Loucy (cell line): ENCODE data around the gene MYOZ2.

Source experiments
- H2AFZ ChIP-seq: fragments of 200-600 bp; sonication (generic); 2 replicates; pipeline ENCODE4 v1.6.0; 2016; ENCODE audit warnings: antibody characterized with exemption, mild to moderate bottlenecking, low read length, moderate library complexity
- H3F3A ChIP-seq: fragments of 200-600 bp; 2 replicates; pipeline ENCODE4 v1.6.0; 2016; ENCODE audit warnings: antibody characterized with exemption, low read depth, mild to moderate bottlenecking
- H3K27me3 ChIP-seq: fragments of 200-600 bp; sonication (generic); 2 replicates; pipeline ENCODE4 v1.6.1; 2014; ENCODE audit warnings: low read length, mild to moderate bottlenecking; ENCODE audit not compliant: insufficient read depth, poor library complexity, severe bottlenecking
- H3K36me3 ChIP-seq: fragments of 200-600 bp; sonication (generic); 2 replicates; pipeline ENCODE4 v1.6.1; 2016; ENCODE audit warnings: low read length; ENCODE audit not compliant: insufficient read depth
- H3K4me1 ChIP-seq: fragments of 200-600 bp; sonication (generic); 2 replicates; pipeline ENCODE4 v1.5.1; 2014; ENCODE audit warnings: low read length, mild to moderate bottlenecking; ENCODE audit not compliant: insufficient read depth, poor library complexity, severe bottlenecking
- H3K4me2 ChIP-seq: fragments of 200-600 bp; sonication (generic); 2 replicates; pipeline ENCODE4 v1.6.0; 2014; ENCODE audit warnings: antibody characterized with exemption, low read length, low read depth, mild to moderate bottlenecking; ENCODE audit not compliant: poor library complexity, severe bottlenecking
- H3K4me3 ChIP-seq: fragments of 200-600 bp; sonication (generic); 2 replicates; pipeline ENCODE4 v1.5.1; 2014; ENCODE audit warnings: low read length, mild to moderate bottlenecking, mixed read lengths; ENCODE audit not compliant: poor library complexity, severe bottlenecking
- H3K79me2 ChIP-seq: fragments of 200-600 bp; sonication (generic); 2 replicates; pipeline ENCODE4 v1.6.1; 2014; ENCODE audit warnings: low read length; ENCODE audit not compliant: insufficient read depth
- H3K9ac ChIP-seq: fragments of 200-600 bp; sonication (generic); 2 replicates; pipeline ENCODE4 v1.6.0; 2014; ENCODE audit warnings: mild to moderate bottlenecking, low read depth, low read length, moderate library complexity; ENCODE audit not compliant: poor library complexity, severe bottlenecking
- H3K9me2 ChIP-seq: fragments of 200-600 bp; sonication (generic); replicated peaks from 2 replicates; pipeline ENCODE4 v1.6.1; 2016; ENCODE audit warnings: low read depth, low read length, mixed read lengths
- H3K9me3 ChIP-seq: fragments of 200-600 bp; sonication (generic); 2 replicates; pipeline ENCODE4 v1.6.1; 2014; ENCODE audit warnings: mild to moderate bottlenecking, antibody characterized with exemption, low read length, low read depth; ENCODE audit not compliant: insufficient read depth
- H4K20me1 ChIP-seq: fragments of 200-600 bp; sonication (generic); 2 replicates; pipeline ENCODE4 v1.6.0; 2014; ENCODE audit warnings: antibody characterized with exemption, low read length, mild to moderate bottlenecking; ENCODE audit not compliant: insufficient read depth, poor library complexity, severe bottlenecking
- CTCF ChIP-seq: fragments of 200-600 bp; sonication (generic); conservative IDR thresholded peaks from 2 replicates; pipeline ENCODE4 v1.5.1; 2014; ENCODE audit warnings: mild to moderate bottlenecking, antibody characterized with exemption, low read length
- EZH2phosphoT487 ChIP-seq: fragments of 200-600 bp; IDR thresholded peaks from 2 replicates; pipeline ENCODE4 v1.6.1; 2018; ENCODE audit warnings: antibody characterized with exemption, mild to moderate bottlenecking, moderate library complexity, borderline replicate concordance

Gene MYOZ2

GRCh38 chr4:119104644-119105273 lies 30.9 kb upstream of the MYOZ2 start:
- H2AFZ ChIP-seq: no peak overlapping the region
- H3K4me2 ChIP-seq: peak overlapping the region; percentile 64
- no peaks in the 10 kb centered on the region for H3F3A ChIP-seq
- no peaks in the 10 kb centered on the region for H3K27me3 ChIP-seq
- no peaks in the 10 kb centered on the region for H4K20me1 ChIP-seq
- no peak overlapping the region for H3K9ac ChIP-seq
- TF ChIP-seq EZH2phosphoT487 (no peak), CTCF (no peak)
- H3K4me3 ChIP-seq: no peak overlapping the region
- H3K9me2 ChIP-seq: no peaks in the 10 kb centered on the region
- no peaks in the 10 kb centered on the region for H3K9me3 ChIP-seq
- peaks cover 34% of the 10 kb centered on the region for H3K4me1 ChIP-seq
- no peaks in the 10 kb centered on the region for H3K36me3 ChIP-seq
- no peaks in the 10 kb centered on the region for H3K79me2 ChIP-seq

DNA sequence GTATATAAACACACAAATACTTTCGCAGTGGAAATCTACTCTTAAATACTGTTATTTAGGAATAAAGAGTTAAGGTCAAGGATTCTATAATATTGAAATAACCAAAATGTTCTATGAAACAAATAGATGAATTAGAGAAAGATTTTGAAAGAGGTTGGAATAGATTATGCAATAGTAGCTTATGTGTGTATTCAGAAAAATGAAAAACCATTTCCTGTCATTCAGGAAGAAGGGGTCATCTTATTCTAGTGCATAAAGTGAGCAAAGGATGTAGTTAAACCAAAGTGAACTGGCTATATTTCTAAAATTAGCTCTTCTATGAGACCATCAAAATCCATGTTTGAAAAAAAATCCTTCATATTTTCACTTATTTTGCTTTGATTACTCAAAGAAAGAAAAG lies 30.0 kb upstream of the MYOZ2 start:
- H3K9me3 ChIP-seq: no peaks in the 10 kb centered on the region
- H3K27me3 ChIP-seq: no peaks in the 10 kb centered on the region
- peaks cover 34% of the 10 kb centered on the region for H3K4me1 ChIP-seq
- H2AFZ ChIP-seq: no peak overlapping the region
- H4K20me1 ChIP-seq: no peaks in the 10 kb centered on the region
- peak overlapping the region; percentile 64 for H3K4me2 ChIP-seq
- no peak overlapping the region for H3K9ac ChIP-seq
- no peaks in the 10 kb centered on the region for H3F3A ChIP-seq
- peak overlapping the region; percentile 40 for H3K4me3 ChIP-seq
- no peaks in the 10 kb centered on the region for H3K79me2 ChIP-seq
- TF ChIP-seq CTCF: no peak
- TF ChIP-seq EZH2phosphoT487: no peak
- no peaks in the 10 kb centered on the region for H3K9me2 ChIP-seq
- H3K36me3 ChIP-seq: no peaks in the 10 kb centered on the region

DNA sequence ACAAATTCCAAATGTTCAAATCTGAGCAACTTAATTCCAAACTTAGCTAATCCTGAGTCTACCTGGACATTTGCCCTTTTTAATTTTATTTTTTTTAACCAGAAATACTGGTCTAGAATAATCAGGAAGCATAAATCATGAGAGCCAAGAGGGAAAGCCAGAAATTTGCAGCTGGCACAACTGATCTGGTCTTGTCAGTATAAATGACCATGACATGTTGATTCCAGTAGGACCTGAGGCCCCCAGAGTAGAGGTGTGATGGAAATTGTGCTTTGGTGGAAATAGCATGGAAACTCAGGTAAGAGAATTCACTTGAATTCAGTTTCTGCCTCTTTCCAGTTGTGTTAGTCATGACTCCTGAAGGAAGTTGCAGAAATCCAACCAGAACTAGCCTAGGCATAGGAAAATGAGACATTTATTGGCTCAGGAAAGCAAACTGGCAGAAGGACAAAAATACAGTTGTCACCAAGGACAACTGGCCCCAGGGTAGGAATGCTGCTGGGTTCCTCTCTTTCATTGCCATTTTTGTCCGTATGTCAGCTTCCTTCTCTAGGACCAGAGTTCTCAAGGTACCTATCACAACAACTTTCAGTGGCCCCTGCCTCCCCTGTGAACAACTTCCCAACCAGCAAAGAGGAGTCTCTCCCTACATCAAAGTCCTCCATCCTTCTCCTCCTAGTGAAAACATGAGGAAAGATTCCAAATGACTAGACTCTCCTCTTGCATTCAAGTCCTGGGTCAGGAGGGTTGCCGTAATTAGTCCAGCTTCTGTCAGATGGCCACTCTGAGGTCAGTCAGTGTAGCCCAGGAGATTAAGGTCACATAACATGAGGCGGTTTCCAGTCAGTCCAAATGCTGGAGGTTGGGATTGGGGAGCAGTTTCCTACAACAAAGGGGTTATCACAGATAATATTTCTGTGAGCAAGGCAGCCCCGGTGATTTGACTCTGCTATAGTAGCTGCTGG lies 29.3 kb upstream of the MYOZ2 start:
- Histone ChIP-seq H3K9me3 (no peaks in the 10 kb centered on the region), H3F3A (no peaks in the 10 kb centered on the region), H4K20me1 (no peaks in the 10 kb centered on the region), H3K27me3 (no peaks in the 10 kb centered on the region), H3K4me2 (peak overlapping the region; percentile 64), H3K4me1 (peaks cover 34% of the 10 kb centered on the region), H3K4me3 (peak overlapping the region; percentile 40), H2AFZ (no peak overlapping the region), H3K36me3 (no peaks in the 10 kb centered on the region), H3K79me2 (no peaks in the 10 kb centered on the region), H3K9ac (no peak overlapping the region), H3K9me2 (no peaks in the 10 kb centered on the region)
- no peak for TF ChIP-seq CTCF
- TF ChIP-seq EZH2phosphoT487: no peak
